ENCODE measurements around the gene TACC2.

DNA sequence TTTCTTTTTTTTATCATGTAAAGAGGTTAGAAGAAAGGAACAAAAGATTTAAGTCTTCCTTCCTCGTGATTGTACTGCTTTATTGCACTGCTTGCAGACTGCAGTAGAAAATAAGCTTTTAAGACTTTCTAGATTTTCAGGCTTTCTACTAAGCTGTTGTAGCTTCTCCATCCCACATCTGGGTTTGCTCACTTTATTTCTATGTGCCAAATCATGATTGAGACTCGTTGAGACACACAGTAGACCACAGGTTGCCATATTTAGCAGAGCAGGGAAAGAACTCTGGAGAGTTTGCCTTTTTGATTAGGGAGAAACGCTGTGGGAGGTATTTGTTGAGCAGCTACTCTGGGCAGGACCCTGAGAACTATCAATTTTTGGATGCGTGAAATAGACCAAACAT lies 192.9 kb downstream of the TACC2 start:
- TF ChIP-seq, protein P1, sequence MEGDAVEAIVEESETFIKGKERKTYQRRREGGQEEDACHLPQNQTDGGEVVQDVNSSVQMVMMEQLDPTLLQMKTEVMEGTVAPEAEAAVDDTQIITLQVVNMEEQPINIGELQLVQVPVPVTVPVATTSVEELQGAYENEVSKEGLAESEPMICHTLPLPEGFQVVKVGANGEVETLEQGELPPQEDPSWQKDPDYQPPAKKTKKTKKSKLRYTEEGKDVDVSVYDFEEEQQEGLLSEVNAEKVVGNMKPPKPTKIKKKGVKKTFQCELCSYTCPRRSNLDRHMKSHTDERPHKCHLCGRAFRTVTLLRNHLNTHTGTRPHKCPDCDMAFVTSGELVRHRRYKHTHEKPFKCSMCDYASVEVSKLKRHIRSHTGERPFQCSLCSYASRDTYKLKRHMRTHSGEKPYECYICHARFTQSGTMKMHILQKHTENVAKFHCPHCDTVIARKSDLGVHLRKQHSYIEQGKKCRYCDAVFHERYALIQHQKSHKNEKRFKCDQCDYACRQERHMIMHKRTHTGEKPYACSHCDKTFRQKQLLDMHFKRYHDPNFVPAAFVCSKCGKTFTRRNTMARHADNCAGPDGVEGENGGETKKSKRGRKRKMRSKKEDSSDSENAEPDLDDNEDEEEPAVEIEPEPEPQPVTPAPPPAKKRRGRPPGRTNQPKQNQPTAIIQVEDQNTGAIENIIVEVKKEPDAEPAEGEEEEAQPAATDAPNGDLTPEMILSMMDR (IDR thresholded peaks at IDR 0.05) = no peak
- no peak for TF ChIP-seq POLR2A (IDR thresholded peaks at IDR 0.05)
